Measurements from ENCODE around the gene RREB1.

DNA sequence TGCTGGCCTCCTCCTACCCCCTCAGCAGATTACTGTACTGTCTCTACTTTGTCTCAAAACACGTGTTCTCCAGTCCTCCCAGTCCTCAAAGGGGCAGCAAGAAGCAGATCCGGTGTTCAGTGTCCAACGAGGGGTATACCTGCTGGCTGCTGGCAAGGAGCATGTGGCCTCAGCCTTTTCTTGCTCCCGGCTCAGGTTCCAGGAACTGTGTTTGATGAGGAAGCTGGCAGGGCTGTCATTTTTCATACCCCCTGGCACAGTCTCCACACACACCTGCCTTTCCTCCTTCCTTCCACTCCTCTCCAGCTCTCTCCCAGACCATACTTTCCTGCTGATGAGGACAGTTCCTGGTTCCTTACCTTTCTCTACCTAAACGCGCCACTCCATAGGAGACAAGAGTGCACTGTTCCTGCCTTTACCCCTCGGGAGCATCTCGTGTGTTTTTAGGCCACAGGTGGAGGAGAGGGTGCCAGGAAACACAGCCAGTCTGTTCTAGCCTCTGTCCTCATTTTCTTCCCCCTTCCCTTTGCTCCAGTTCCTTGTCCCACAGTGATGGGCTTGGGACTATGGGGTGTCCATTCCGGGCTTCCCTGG is 128.0 kb downstream of the RREB1 start:
- no peak for TF ChIP-seq CTCF (IDR thresholded peaks at IDR 0.05)
- no peak for TF ChIP-seq E2F6 (IDR thresholded peaks at IDR 0.05; ENCODE audit: borderline replicate concordance, low read depth)
- no peak for TF ChIP-seq POLR2A (IDR thresholded peaks at IDR 0.05; ENCODE audit: low read length)
- TF ChIP-seq BCL3 (IDR thresholded peaks at IDR 0.05): no peak
- TF ChIP-seq FOSL2 (IDR thresholded peaks at IDR 0.05): no peak
- TF ChIP-seq FOSL2 (CRISPR knock-in tag; IDR thresholded peaks at IDR 0.05): no peak
- TF ChIP-seq MAFK (IDR thresholded peaks at IDR 0.05; ENCODE audit: partially characterized antibody): no peak
- no peak for TF ChIP-seq TP53 (CRISPR knock-in tag; IDR thresholded peaks at IDR 0.05)
- TF ChIP-seq USF2 (IDR thresholded peaks at IDR 0.05): no peak
- no peak for TF ChIP-seq FOSB (CRISPR knock-in tag; IDR thresholded peaks at IDR 0.05)
- TF ChIP-seq CEBPB (IDR thresholded peaks at IDR 0.05): no peak
- TF ChIP-seq ESRRA (IDR thresholded peaks at IDR 0.05; ENCODE audit: borderline replicate concordance, low read length): no peak
- TF ChIP-seq HOXA7 (CRISPR knock-in tag; IDR thresholded peaks at IDR 0.05): no peak
